H9 (cell line): ENCODE measurements around the gene CUL4B. TPM values are rescaled to one million over a fixed set of nuclear protein-coding genes. Genes with fewer than 3 reads are reported as not detected.
A peak's percentile ranks its signal among the peaks of the same experiment; 100 is the strongest.

Source experiments
- DNase-seq: peaks from one replicate; pipeline ENCODE4 v3.0.0-alpha.2; 2017
- H2AFZ ChIP-seq: one replicate; pipeline ENCODE4 v1.6.1; 2013; ENCODE audit warnings: mild to moderate bottlenecking, low read length, control low read depth, moderate library complexity
- H2AK5ac ChIP-seq: 2 replicates; pipeline ENCODE4 v1.6.1; 2013; ENCODE audit warnings: low read length, control low read depth, mixed read lengths; ENCODE audit not compliant: insufficient read length
- H2BK120ac ChIP-seq: one replicate; pipeline ENCODE4 v1.6.1; 2013; ENCODE audit warnings: low read depth, mild to moderate bottlenecking, low read length, control low read depth, inconsistent platforms; ENCODE audit not compliant: poor library complexity, severe bottlenecking
- H2BK12ac ChIP-seq: 2 replicates; pipeline ENCODE4 v1.6.1; 2013; ENCODE audit warnings: low read length, control low read depth, mixed read lengths, low read depth; ENCODE audit not compliant: insufficient read length
- H2BK15ac ChIP-seq: 2 replicates; pipeline ENCODE4 v1.6.1; 2013; ENCODE audit warnings: low read depth, low read length, control low read depth
- H2BK20ac ChIP-seq: one replicate; pipeline ENCODE4 v1.6.1; 2013; ENCODE audit warnings: low read depth, mild to moderate bottlenecking, low read length, control low read depth, inconsistent platforms; ENCODE audit not compliant: poor library complexity, severe bottlenecking
- H2BK5ac ChIP-seq: 2 replicates; pipeline ENCODE4 v1.6.1; 2013; ENCODE audit warnings: low read length, control low read depth, mixed read lengths; ENCODE audit not compliant: insufficient read length
- H3K14ac ChIP-seq: 2 replicates; pipeline ENCODE4 v1.6.1; 2013; ENCODE audit warnings: low read length, control low read depth; ENCODE audit not compliant: insufficient read depth
- H3K18ac ChIP-seq: 2 replicates; pipeline ENCODE4 v1.6.1; 2013; ENCODE audit warnings: low read depth, mild to moderate bottlenecking, mixed read lengths, low read length, control low read depth; ENCODE audit not compliant: insufficient read length
- H3K23ac ChIP-seq: 2 replicates; pipeline ENCODE4 v1.6.1; 2013; ENCODE audit warnings: low read length, control low read depth, mixed read lengths, low read depth; ENCODE audit not compliant: insufficient read length
- H3K23me2 ChIP-seq: 2 replicates; pipeline ENCODE4 v1.6.1; 2013; ENCODE audit warnings: low read depth, mild to moderate bottlenecking, mixed read lengths, low read length, control low read depth; ENCODE audit not compliant: insufficient read length, poor library complexity, severe bottlenecking
- H3K27ac ChIP-seq: 2 replicates; pipeline ENCODE4 v1.5.1; 2013; ENCODE audit warnings: low read length, control low read depth, mixed read lengths, low read depth; ENCODE audit not compliant: insufficient read length
- H3K27me3 ChIP-seq: 2 replicates; pipeline ENCODE4 v1.6.1; 2013; ENCODE audit warnings: low read length, control low read depth, inconsistent platforms; ENCODE audit not compliant: insufficient read depth
- H3K4ac ChIP-seq: 2 replicates; pipeline ENCODE4 v1.6.1; 2013; ENCODE audit warnings: low read depth, mild to moderate bottlenecking, control low read depth, inconsistent platforms, low read length, moderate library complexity
- H3K4me1 ChIP-seq: 2 replicates; pipeline ENCODE4 v1.6.1; 2013; ENCODE audit warnings: low read length, control low read depth, inconsistent platforms; ENCODE audit not compliant: insufficient read depth
- H3K4me2 ChIP-seq: 2 replicates; pipeline ENCODE4 v1.6.1; 2013; ENCODE audit warnings: low read length, control low read depth, mixed read lengths; ENCODE audit not compliant: insufficient read length, insufficient read depth
- H3K56ac ChIP-seq: 2 replicates; pipeline ENCODE4 v1.6.1; 2013; ENCODE audit warnings: low read depth, mild to moderate bottlenecking, mixed read lengths, low read length, control low read depth; ENCODE audit not compliant: insufficient read length
- H3K79me1 ChIP-seq: 2 replicates; pipeline ENCODE4 v1.6.1; 2013; ENCODE audit warnings: low read depth, mild to moderate bottlenecking, moderate library complexity, low read length, control low read depth, inconsistent platforms; ENCODE audit not compliant: insufficient read depth, poor library complexity, severe bottlenecking
- H3K79me2 ChIP-seq: 2 replicates; pipeline ENCODE4 v1.6.1; 2013; ENCODE audit warnings: low read length, control low read depth, inconsistent platforms; ENCODE audit not compliant: insufficient read depth
- H3K9ac ChIP-seq: 2 replicates; pipeline ENCODE4 v1.6.1; 2013; ENCODE audit warnings: low read length, control low read depth, mixed read lengths; ENCODE audit not compliant: insufficient read length; ENCODE audit errors: extremely low read depth
- H3K9me3 ChIP-seq: one replicate; pipeline ENCODE4 v1.6.1; 2013; ENCODE audit warnings: low read depth, low read length, inconsistent platforms; ENCODE audit not compliant: control insufficient read depth
- H3T11ph ChIP-seq: one replicate; pipeline ENCODE4 v1.6.1; 2013; ENCODE audit warnings: mild to moderate bottlenecking, low read length, control low read depth, inconsistent platforms
- H4K20me1 ChIP-seq: one replicate; pipeline ENCODE4 v1.6.1; 2013; ENCODE audit not compliant: control insufficient read depth, insufficient read length, insufficient read depth
- H4K5ac ChIP-seq: 2 replicates; pipeline ENCODE4 v1.6.1; 2013; ENCODE audit warnings: low read depth, mild to moderate bottlenecking, mixed read lengths, low read length, control low read depth; ENCODE audit not compliant: insufficient read length
- H4K8ac ChIP-seq: replicated peaks from 2 replicates; pipeline ENCODE4 v1.6.1; 2013; ENCODE audit warnings: low read length, control low read depth, mixed read lengths, low read depth; ENCODE audit not compliant: insufficient read length
- H4K91ac ChIP-seq: 2 replicates; pipeline ENCODE4 v1.6.1; 2013; ENCODE audit warnings: low read depth, mild to moderate bottlenecking, moderate library complexity, mixed read lengths, low read length, control low read depth; ENCODE audit not compliant: insufficient read length
- H3K27ac Mint-ChIP-seq, 3 experiments: 2 replicates in 2 of 3; 3 replicates in 1 of 3; pipeline ENCODE4 v1.8.0; 2020 to 2021; ENCODE audit warnings: mixed read lengths in 3 of 3, mild to moderate bottlenecking in 1 of 3, moderate library complexity in 1 of 3
- H3K27me3 Mint-ChIP-seq: 2 replicates; pipeline ENCODE4 v1.8.0; 2021; ENCODE audit warnings: low read depth, mild to moderate bottlenecking, moderate library complexity, mixed read lengths
- H3K36me3 Mint-ChIP-seq, 3 experiments: 2 replicates in 2 of 3; 3 replicates in 1 of 3; pipeline ENCODE4 v1.8.0; 2020 to 2021; ENCODE audit warnings: low read depth in 3 of 3, mixed read lengths in 3 of 3; ENCODE audit not compliant: insufficient read depth in 1 of 3
- H3K4me1 Mint-ChIP-seq, 2 experiments: 2 replicates each; pipeline ENCODE4 v1.8.0; 2020; ENCODE audit warnings: mixed read lengths in 2 of 2
- H3K4me3 Mint-ChIP-seq, 2 experiments: 2 replicates in 1 of 2; 3 replicates in 1 of 2; pipeline ENCODE4 v1.8.0; 2020 to 2021; ENCODE audit warnings: mild to moderate bottlenecking in 2 of 2, mixed read lengths in 2 of 2, moderate library complexity in 1 of 2
- H3K9me3 Mint-ChIP-seq, 2 experiments: 2 replicates in 1 of 2; 3 replicates in 1 of 2; pipeline ENCODE4 v1.8.0; 2020; ENCODE audit warnings: mild to moderate bottlenecking in 2 of 2, mixed read lengths in 2 of 2, moderate library complexity in 1 of 2
- WGBS: extraction: QIAGEN DNeasy Blood & Tissue Kit; methylation state at CpG from one replicate; pipeline ENCODE4 v1.1.7; 2013; ENCODE audit warnings: missing lambda C conversion rate, low lambda C conversion rate, mixed read lengths; ENCODE audit not compliant: insufficient read length; ENCODE audit errors: extremely low coverage; 5-methylcytosine and 5-hydroxymethylcytosine counted together
- total RNA-seq: library from RNA; stranded (reverse); gene quantifications from 2 replicates; pipeline ENCODE4 v1.2.1, GENCODE V29; 2021
- TF ChIP-seq, protein P1 (sequence below): fragments of 200-600 bp; sonication (generic); conservative IDR thresholded peaks from 3 replicates; pipeline ENCODE4 v1.8.0; 2021; ENCODE audit warnings: antibody characterized with exemption, mild to moderate bottlenecking

Gene CUL4B
- total RNA-seq, 1 experiment from 2014 or later = 48.4 TPM

- no peak overlapping the region for H3K14ac ChIP-seq
- no peaks in the 10 kb centered on the region for H3K79me1 ChIP-seq
- H4K8ac ChIP-seq = no peak overlapping the region
- no peak overlapping the region for H3K56ac ChIP-seq
- H3K4ac ChIP-seq = no peak overlapping the region
- no peak overlapping the region for H3K23ac ChIP-seq
- no peak overlapping the region for H3K27ac ChIP-seq
- H3K9me3 ChIP-seq = peaks cover 8% of the 10 kb centered on the region
- H3K18ac ChIP-seq = no peak overlapping the region
- no peak overlapping the region for H3K9ac ChIP-seq
- no peak overlapping the region for H4K91ac ChIP-seq
- no peak overlapping the region for H3T11ph ChIP-seq
- no peak overlapping the region for H2BK120ac ChIP-seq
- TF ChIP-seq, protein P1, sequence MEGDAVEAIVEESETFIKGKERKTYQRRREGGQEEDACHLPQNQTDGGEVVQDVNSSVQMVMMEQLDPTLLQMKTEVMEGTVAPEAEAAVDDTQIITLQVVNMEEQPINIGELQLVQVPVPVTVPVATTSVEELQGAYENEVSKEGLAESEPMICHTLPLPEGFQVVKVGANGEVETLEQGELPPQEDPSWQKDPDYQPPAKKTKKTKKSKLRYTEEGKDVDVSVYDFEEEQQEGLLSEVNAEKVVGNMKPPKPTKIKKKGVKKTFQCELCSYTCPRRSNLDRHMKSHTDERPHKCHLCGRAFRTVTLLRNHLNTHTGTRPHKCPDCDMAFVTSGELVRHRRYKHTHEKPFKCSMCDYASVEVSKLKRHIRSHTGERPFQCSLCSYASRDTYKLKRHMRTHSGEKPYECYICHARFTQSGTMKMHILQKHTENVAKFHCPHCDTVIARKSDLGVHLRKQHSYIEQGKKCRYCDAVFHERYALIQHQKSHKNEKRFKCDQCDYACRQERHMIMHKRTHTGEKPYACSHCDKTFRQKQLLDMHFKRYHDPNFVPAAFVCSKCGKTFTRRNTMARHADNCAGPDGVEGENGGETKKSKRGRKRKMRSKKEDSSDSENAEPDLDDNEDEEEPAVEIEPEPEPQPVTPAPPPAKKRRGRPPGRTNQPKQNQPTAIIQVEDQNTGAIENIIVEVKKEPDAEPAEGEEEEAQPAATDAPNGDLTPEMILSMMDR = no peak
- no peak for DNase-seq
- no peaks in the 10 kb centered on the region for H4K20me1 ChIP-seq
- no peak overlapping the region for H2BK20ac ChIP-seq
- whole genome bisulfite sequencing = no CpG with 5 or more reads among the region's 2 CpGs
- peaks cover 0 to 8% (median 3%) of the 10 kb centered on the region in 3 experiments; a peak in 4 of 7 replicates for H3K36me3 Mint-ChIP-seq
- H3K9me3 Mint-ChIP-seq = peaks cover 47 to 57% of the 10 kb centered on the region in 2 experiments
- no peaks in the 10 kb centered on the region for H3K27me3 Mint-ChIP-seq
- peak overlapping the region; percentile 4 for H3K4me2 ChIP-seq
- H3K27ac Mint-ChIP-seq = peak overlapping the region in 1 of 3 experiments; percentile 8; a peak in 2 of 7 replicates
- no peak overlapping the region for H2BK12ac ChIP-seq
- no peak overlapping the region for H2AK5ac ChIP-seq
- no peak overlapping the region for H2BK15ac ChIP-seq
- peaks cover 4% of the 10 kb centered on the region for H3K23me2 ChIP-seq
- no peak overlapping the region for H2BK5ac ChIP-seq
- no peak overlapping the region for H4K5ac ChIP-seq
- peak overlapping the region; percentile 1 to 4; a peak in 4 of 5 replicates for H3K4me3 Mint-ChIP-seq
- no peak overlapping the region for H2AFZ ChIP-seq
- H3K4me1 ChIP-seq = no peaks in the 10 kb centered on the region
- H3K79me2 ChIP-seq = peaks cover 2% of the 10 kb centered on the region; the same call in 1 of the 2 replicates
- H3K27me3 ChIP-seq = no peaks in the 10 kb centered on the region
- H3K4me1 Mint-ChIP-seq = peaks cover 6 to 11% of the 10 kb centered on the region in 2 experiments
Measured at GRCh38 chrX:120562569-120562926, 1.8 kb upstream of the CUL4B start.
